Thoracic aorta (tissue), 2 donors: ENCODE results near the gene DNM2. TPM values are rescaled to one million over a fixed set of nuclear protein-coding genes. Genes with fewer than 3 reads are reported as not detected.

ENCODE experiments used
- ATAC-seq: fragments of 150-250 bp; one replicate; pipeline ENCODE4 v1.8.0; 2017; ENCODE audit warnings: low read depth; ENCODE audit not compliant: insufficient number of reproducible peaks, low FRiP score
- DNase-seq: peaks from one replicate; pipeline ENCODE4 v3.0.0-alpha.2; 2020; ENCODE audit warnings: low spot score
- H3K27ac ChIP-seq, 2 donors: fragments of 200-600 bp; sonication (generic); 1 replicate in 1 of 2; 2 replicates in 1 of 2; pipeline ENCODE4 v1.5.1; 2016; ENCODE audit warnings: mild to moderate bottlenecking in 2 of 2, moderate library complexity in 2 of 2
- H3K27me3 ChIP-seq: fragments of 200-600 bp; sonication (generic); replicated peaks from 2 replicates; pipeline ENCODE4 v1.6.0; 2016; ENCODE audit warnings: mild to moderate bottlenecking; ENCODE audit not compliant: insufficient read depth
- H3K36me3 ChIP-seq: fragments of 200-600 bp; sonication (generic); one replicate; pipeline ENCODE4 v1.5.1; 2016
- H3K4me1 ChIP-seq, 2 donors: fragments of 200-600 bp; sonication (generic); 1 replicate in 1 of 2; 2 replicates in 1 of 2; pipeline versions ENCODE4 v1.5.1 to v1.6.0; 2016; ENCODE audit warnings: low read depth in 2 of 2, mild to moderate bottlenecking in 1 of 2; ENCODE audit not compliant: control insufficient read depth in 1 of 2
- H3K4me3 ChIP-seq: fragments of 200-600 bp; sonication (generic); 2 replicates; pipeline ENCODE4 v1.5.1; 2016; ENCODE audit warnings: mild to moderate bottlenecking
- H3K9me3 ChIP-seq: fragments of 200-600 bp; sonication (generic); 2 replicates; pipeline ENCODE4 v1.5.1; 2016
- CTCF ChIP-seq: fragments of 200-600 bp; sonication (generic); IDR thresholded peaks from one replicate; pipeline ENCODE4 v1.5.1; 2019; ENCODE audit warnings: antibody characterized with exemption
- total RNA-seq, 2 donors: library from RNA; depleted of rRNA; stranded (reverse); fragments of >200 nt; gene quantifications; one replicate each; pipeline versions ENCODE4 v1.1.0 to v1.2.3, GENCODE V29; 2016

DNM2 gene
- total RNA-seq, 2 donors from 2014 or later: 153 to 195 TPM

- Histone ChIP-seq H3K4me3 (no peak overlapping the region), H3K36me3 (no peaks in the 10 kb centered on the region), H3K27ac (no peak overlapping the region), H3K9me3 (no peaks in the 10 kb centered on the region), H3K27me3 (no peaks in the 10 kb centered on the region), H3K4me1 (peaks cover 28 to 36% of the 10 kb centered on the region in 2 donors)
- DNase-seq: no peak
- no peak for TF ChIP-seq CTCF
- no peak for ATAC-seq
Measured at GRCh38 chr19:10735741-10736140, 17.9 kb downstream of the DNM2 start.

- no peak for TF ChIP-seq CTCF
- Histone ChIP-seq H3K4me3 (no peak overlapping the region), H3K27me3 (no peaks in the 10 kb centered on the region), H3K9me3 (no peaks in the 10 kb centered on the region), H3K4me1 (peaks cover 28 to 36% of the 10 kb centered on the region in 2 donors), H3K36me3 (no peaks in the 10 kb centered on the region), H3K27ac (no peak overlapping the region)
- no peak for DNase-seq
- no peak for ATAC-seq
Measured at GRCh38 chr19:10736189-10736588, 18.3 kb downstream of the DNM2 start.

GRCh38 chr19:10736916-10737551 is 19.2 kb downstream of the DNM2 start:
- TF ChIP-seq CTCF: no peak
- Histone ChIP-seq H3K27me3 (no peaks in the 10 kb centered on the region), H3K9me3 (no peaks in the 10 kb centered on the region), H3K4me3 (peak overlapping the region; percentile 12), H3K36me3 (no peaks in the 10 kb centered on the region), H3K27ac (peak overlapping the region in 1 of 2 donors; percentile 28), H3K4me1 (peaks cover 26 to 35% of the 10 kb centered on the region in 2 donors)
- ATAC-seq: no peak
- DNase-seq: no peak

GRCh38 chr19:10737722-10738121 is 19.8 kb downstream of the DNM2 start:
- no peaks in the 10 kb centered on the region for H3K27me3 ChIP-seq
- no peaks in the 10 kb centered on the region for H3K9me3 ChIP-seq
- no peak for TF ChIP-seq CTCF
- H3K4me3 ChIP-seq: no peak overlapping the region
- no peak for ATAC-seq
- H3K36me3 ChIP-seq: no peaks in the 10 kb centered on the region
- peaks cover 25 to 36% of the 10 kb centered on the region in 2 donors for H3K4me1 ChIP-seq
- no peak for DNase-seq
- peak overlapping the region in 1 of 2 donors; percentile 28 for H3K27ac ChIP-seq

- Histone ChIP-seq H3K36me3 (no peaks in the 10 kb centered on the region), H3K27me3 (no peaks in the 10 kb centered on the region), H3K9me3 (no peaks in the 10 kb centered on the region), H3K4me3 (no peak overlapping the region), H3K4me1 (peaks cover 27 to 52% of the 10 kb centered on the region in 2 donors), H3K27ac (no peak overlapping the region)
- no peak for DNase-seq
- ATAC-seq: no peak
- TF ChIP-seq CTCF: no peak
Measured at GRCh38 chr19:10740798-10741197, 22.9 kb downstream of the DNM2 start.
